Lower lobe of right lung (tissue), 2 donors: ENCODE results near the gene JAML. TPM values are rescaled to one million over a fixed set of nuclear protein-coding genes. Genes with fewer than 3 reads are reported as not detected.
A peak's percentile ranks its signal among the peaks of the same experiment; 100 is the strongest.

ENCODE experiments used
- ATAC-seq, 2 donors: fragments of 200-7000 bp; cut with Tn5 transposase; one replicate each; pipeline ENCODE4 v1.9.1; 2020 to 2022; ENCODE audit warnings: mild to moderate bottlenecking in 2 of 2, moderate library complexity in 2 of 2
- DNase-seq: peaks from one replicate; pipeline ENCODE4 v3.0.0-alpha.2; 2020
- H3K27ac ChIP-seq: fragments of 200-600 bp; one replicate; pipeline ENCODE4 v1.8.0; 2022
- H3K27me3 ChIP-seq: fragments of 200-600 bp; one replicate; pipeline ENCODE4 v1.8.0; 2022; ENCODE audit warnings: low read depth
- H3K36me3 ChIP-seq: fragments of 200-600 bp; one replicate; pipeline ENCODE4 v1.8.0; 2022; ENCODE audit warnings: mild to moderate bottlenecking
- H3K4me1 ChIP-seq: fragments of 200-600 bp; one replicate; pipeline ENCODE4 v1.8.0; 2022
- H3K4me3 ChIP-seq: fragments of 200-600 bp; one replicate; pipeline ENCODE4 v1.8.0; 2022; ENCODE audit warnings: mild to moderate bottlenecking
- H3K9me3 ChIP-seq: fragments of 200-600 bp; one replicate; pipeline ENCODE4 v1.8.0; 2022
- intact Hi-C: fragments of 100-400 bp; cut with DNase I; formaldehyde crosslinking; loops from one replicate; pipeline ENCODE4 v1.11.0; 2022
- total RNA-seq: library from RNA; stranded (reverse); fragmentation: NEBNext Ultra II Directional; extraction: Animal tissue kit (Norgen Biotek cat#: 25700); gene quantifications from one replicate; pipeline ENCODE4 v1.2.1, GENCODE V29; 2021
- TF ChIP-seq, protein P1 (sequence below): fragments of 200-600 bp; IDR thresholded peaks from one replicate; pipeline ENCODE4 v1.8.0; 2022; ENCODE audit warnings: antibody characterized with exemption, mild to moderate bottlenecking
- donor health status: DM: no; HTN: yes; CAD: no; lungs with severe emphysema.

JAML gene
- total RNA-seq, 1 donor from 2014 or later: 163 TPM

DNA sequence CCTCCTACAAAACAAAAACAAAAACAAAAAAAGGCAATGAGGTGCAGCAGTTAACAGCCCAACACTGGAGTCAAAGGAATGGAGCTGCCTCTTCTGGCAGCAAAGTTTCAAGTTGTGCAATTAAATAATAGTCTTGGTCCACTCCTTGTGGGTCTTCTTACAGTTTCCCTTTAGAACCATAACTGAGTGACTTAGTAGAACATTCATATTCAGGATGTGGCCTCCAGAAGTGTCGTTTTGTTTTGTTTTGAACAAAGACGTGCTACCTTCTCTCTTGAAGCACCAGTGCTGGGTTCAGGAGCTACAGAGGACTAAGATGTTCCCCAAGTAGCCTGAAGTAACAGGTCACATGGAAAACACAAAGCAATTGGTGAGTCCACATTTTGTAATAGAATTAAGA lies 2.0 kb upstream of the JAML start:
- no peaks in the 10 kb centered on the region for H3K9me3 ChIP-seq
- H3K27me3 ChIP-seq: no peaks in the 10 kb centered on the region
- TF ChIP-seq, protein P1, sequence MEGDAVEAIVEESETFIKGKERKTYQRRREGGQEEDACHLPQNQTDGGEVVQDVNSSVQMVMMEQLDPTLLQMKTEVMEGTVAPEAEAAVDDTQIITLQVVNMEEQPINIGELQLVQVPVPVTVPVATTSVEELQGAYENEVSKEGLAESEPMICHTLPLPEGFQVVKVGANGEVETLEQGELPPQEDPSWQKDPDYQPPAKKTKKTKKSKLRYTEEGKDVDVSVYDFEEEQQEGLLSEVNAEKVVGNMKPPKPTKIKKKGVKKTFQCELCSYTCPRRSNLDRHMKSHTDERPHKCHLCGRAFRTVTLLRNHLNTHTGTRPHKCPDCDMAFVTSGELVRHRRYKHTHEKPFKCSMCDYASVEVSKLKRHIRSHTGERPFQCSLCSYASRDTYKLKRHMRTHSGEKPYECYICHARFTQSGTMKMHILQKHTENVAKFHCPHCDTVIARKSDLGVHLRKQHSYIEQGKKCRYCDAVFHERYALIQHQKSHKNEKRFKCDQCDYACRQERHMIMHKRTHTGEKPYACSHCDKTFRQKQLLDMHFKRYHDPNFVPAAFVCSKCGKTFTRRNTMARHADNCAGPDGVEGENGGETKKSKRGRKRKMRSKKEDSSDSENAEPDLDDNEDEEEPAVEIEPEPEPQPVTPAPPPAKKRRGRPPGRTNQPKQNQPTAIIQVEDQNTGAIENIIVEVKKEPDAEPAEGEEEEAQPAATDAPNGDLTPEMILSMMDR: no peak
- intact Hi-C loops: no loop called here
- peak overlapping the region; percentile 63 for H3K27ac ChIP-seq
- H3K4me3 ChIP-seq: no peak overlapping the region
- ATAC-seq: peak; percentile 6 to 11
- H3K36me3 ChIP-seq: no peaks in the 10 kb centered on the region
- peaks cover 53% of the 10 kb centered on the region for H3K4me1 ChIP-seq
- DNase-seq: no peak

DNA sequence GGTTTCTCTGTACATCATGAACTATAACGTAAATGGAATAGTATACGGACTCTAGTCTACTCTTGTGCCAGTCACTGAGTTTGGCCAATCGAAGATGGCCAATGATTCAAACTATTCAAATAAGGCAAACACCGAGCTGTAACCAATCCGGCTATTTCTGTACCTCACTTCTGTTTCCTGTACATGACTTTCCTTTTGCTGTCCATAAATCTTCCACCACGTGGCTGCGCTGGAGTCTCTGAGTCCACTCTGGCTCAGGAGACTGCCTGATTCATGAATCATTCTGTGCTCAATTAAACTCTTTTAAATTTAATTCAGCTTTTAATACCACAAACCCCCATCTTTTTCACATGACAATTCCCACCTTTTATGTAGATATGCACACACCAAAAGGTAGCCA lies 1.5 kb upstream of the JAML start:
- TF ChIP-seq, protein P1: no peak
- H3K27ac ChIP-seq: peak overlapping the region; percentile 63
- H3K27me3 ChIP-seq: no peaks in the 10 kb centered on the region
- ATAC-seq: no peak
- H3K4me3 ChIP-seq: no peak overlapping the region
- peak; percentile 54 for DNase-seq
- intact Hi-C loops: no loop called here
- no peaks in the 10 kb centered on the region for H3K9me3 ChIP-seq
- H3K36me3 ChIP-seq: no peaks in the 10 kb centered on the region
- peaks cover 53% of the 10 kb centered on the region for H3K4me1 ChIP-seq

DNA sequence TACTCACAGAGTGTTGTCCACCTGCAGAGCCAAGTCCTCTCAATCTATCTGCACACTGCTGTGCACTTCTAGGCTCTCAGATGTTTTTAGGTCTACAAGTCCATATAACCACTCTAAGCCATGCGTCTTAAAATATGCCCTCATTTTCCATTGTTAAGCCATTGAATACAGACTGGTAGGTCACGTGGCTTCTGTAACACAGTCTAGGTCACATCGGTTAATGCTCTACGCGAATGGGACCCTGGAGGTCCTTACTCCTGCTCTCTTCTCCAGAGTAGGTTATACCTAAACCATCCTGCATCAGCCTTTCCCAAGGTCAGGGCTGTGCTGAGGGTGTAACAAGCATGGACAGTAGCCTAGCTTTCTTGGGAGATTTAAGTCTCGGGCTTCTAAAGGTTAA lies 819 bp downstream of the JAML start:
- no peak for DNase-seq
- no peaks in the 10 kb centered on the region for H3K36me3 ChIP-seq
- peak in 1 of 2 donors; percentile 23 for ATAC-seq
- H3K27me3 ChIP-seq: no peaks in the 10 kb centered on the region
- peaks cover 33% of the 10 kb centered on the region for H3K4me1 ChIP-seq
- H3K9me3 ChIP-seq: no peaks in the 10 kb centered on the region
- TF ChIP-seq, protein P1: no peak
- peak overlapping the region; percentile 51 for H3K4me3 ChIP-seq
- peak overlapping the region; percentile 70 for H3K27ac ChIP-seq
- intact Hi-C loops: no loop called here

DNA sequence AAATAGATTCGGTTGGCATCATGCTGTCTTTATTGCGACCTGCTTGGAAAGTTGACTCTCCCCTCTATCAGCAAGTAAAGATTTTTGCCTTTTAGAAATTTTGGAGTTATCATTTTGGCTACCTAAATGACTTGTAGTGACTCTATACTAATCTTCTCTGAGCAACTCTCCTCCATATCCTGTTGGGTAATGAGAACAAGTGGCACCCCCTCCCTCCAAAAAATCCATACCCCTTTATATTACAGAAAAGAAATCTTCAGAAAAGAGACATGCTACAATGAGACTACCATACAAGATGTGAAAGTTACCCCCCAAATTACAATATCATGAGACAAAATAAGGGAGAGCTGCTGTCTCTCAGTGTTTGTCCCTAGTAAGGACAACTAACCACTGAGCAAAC lies 1.2 kb downstream of the JAML start:
- intact Hi-C loops: no loop called here
- Histone ChIP-seq H3K36me3 (no peaks in the 10 kb centered on the region), H3K4me3 (peak overlapping the region; percentile 51), H3K27me3 (no peaks in the 10 kb centered on the region), H3K27ac (peak overlapping the region; percentile 70), H3K9me3 (no peaks in the 10 kb centered on the region), H3K4me1 (peaks cover 31% of the 10 kb centered on the region)
- ATAC-seq (no peak), DNase-seq (no peak)
- TF ChIP-seq, protein P1: no peak

DNA sequence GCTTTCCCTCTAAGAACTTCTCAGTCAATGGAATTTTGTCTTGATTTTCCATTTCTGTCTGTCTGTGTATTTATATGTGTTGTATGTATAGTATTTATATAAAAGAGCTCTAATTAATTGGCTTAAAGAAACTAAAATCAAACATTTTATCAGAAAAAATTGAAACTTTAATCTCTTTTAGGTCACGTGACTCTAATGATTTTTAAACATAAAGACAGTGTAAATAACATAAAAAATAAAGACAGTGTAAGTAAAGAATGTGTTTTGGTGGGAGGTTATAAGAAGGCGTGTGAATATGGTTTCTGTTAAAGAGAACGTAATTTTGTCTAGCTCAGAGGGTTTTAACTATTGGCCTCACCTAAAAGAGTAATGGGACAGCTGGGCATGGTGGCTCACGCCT lies 2.4 kb downstream of the JAML start:
- ATAC-seq: no peak
- DNase-seq: no peak
- peaks cover 23% of the 10 kb centered on the region for H3K4me1 ChIP-seq
- H3K4me3 ChIP-seq: peak overlapping the region; percentile 51
- TF ChIP-seq, protein P1: no peak
- no peaks in the 10 kb centered on the region for H3K9me3 ChIP-seq
- intact Hi-C loops: no loop called here
- H3K27ac ChIP-seq: no peak overlapping the region
- no peaks in the 10 kb centered on the region for H3K36me3 ChIP-seq
- no peaks in the 10 kb centered on the region for H3K27me3 ChIP-seq

DNA sequence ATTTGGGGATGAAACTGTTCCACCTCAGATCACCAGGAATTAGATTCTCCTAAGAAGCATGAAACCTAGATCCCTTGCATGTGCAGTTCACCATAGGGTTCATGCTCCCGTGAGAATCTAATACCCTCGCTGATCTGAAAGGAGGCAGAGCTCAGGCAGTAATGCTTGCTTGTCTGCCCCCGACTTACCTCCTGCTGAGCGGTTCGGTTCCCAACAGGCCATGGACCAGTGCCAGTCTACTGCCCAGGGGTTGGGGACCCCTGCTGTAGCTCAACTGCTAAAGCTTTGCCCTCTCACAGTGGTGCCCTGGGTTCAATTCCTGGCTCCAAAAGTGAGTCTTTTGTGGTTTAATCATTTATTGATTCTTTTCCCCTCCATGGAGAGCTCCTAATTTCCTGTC lies 3.4 kb downstream of the JAML start:
- intact Hi-C loops: no loop called here
- Histone ChIP-seq H3K27me3 (no peaks in the 10 kb centered on the region), H3K4me3 (no peak overlapping the region), H3K9me3 (no peaks in the 10 kb centered on the region), H3K4me1 (peaks cover 21% of the 10 kb centered on the region), H3K27ac (no peak overlapping the region), H3K36me3 (no peaks in the 10 kb centered on the region)
- DNase-seq: no peak
- no peak for ATAC-seq
- TF ChIP-seq, protein P1: no peak
